Ectodermal cell (in vitro differentiated cells): ENCODE data around the gene LAMC3.

Experiments
- H3K27ac ChIP-seq: 2 replicates; pipeline ENCODE4 v1.7.0; 2013; ENCODE audit warnings: mild to moderate bottlenecking, low read depth, low read length; ENCODE audit not compliant: insufficient read depth, poor library complexity, severe bottlenecking
- H3K27me3 ChIP-seq: 2 replicates; pipeline ENCODE4 v1.7.0; 2013; ENCODE audit warnings: mild to moderate bottlenecking, low read length; ENCODE audit not compliant: insufficient read depth, control insufficient read depth, poor library complexity, severe bottlenecking
- H3K36me3 ChIP-seq: one replicate; pipeline ENCODE4 v1.7.0; 2013; ENCODE audit warnings: low read length; ENCODE audit not compliant: control insufficient read depth, insufficient read depth
- H3K4me1 ChIP-seq: one replicate; pipeline ENCODE4 v1.7.0; 2013; ENCODE audit warnings: low read length; ENCODE audit not compliant: control insufficient read depth, insufficient read depth
- H3K4me3 ChIP-seq: 2 replicates; pipeline ENCODE4 v1.7.0; 2013; ENCODE audit warnings: low read depth, low read length, control low read depth; ENCODE audit not compliant: insufficient read depth
- H3K9me3 ChIP-seq: 2 replicates; pipeline ENCODE4 v1.7.0; 2013; ENCODE audit warnings: mild to moderate bottlenecking, low read length, moderate library complexity; ENCODE audit not compliant: control insufficient read depth
- WGBS, 2 experiments: methylation state at CpG; one replicate each; pipeline ENCODE4 v1.1.7; 2013; ENCODE audit warnings: missing lambda C conversion rate in 2 of 2; 5-methylcytosine and 5-hydroxymethylcytosine counted together

Gene LAMC3

GRCh38 chr9:130970855-130971254 is 38.1 kb upstream of the LAMC3 start:
- Histone ChIP-seq H3K36me3 (no peaks in the 10 kb centered on the region), H3K27ac (no peak overlapping the region), H3K4me3 (no peak overlapping the region), H3K4me1 (peaks cover 11% of the 10 kb centered on the region), H3K9me3 (no peaks in the 10 kb centered on the region), H3K27me3 (no peaks in the 10 kb centered on the region)
- 86% methylated on average over 3 of the region's 3 CpGs for WGBS, 2 experiments

- Histone ChIP-seq H3K4me3 (no peak overlapping the region), H3K27ac (no peak overlapping the region), H3K4me1 (peaks cover 11% of the 10 kb centered on the region), H3K9me3 (no peaks in the 10 kb centered on the region), H3K27me3 (no peaks in the 10 kb centered on the region), H3K36me3 (no peaks in the 10 kb centered on the region)
- WGBS, 2 experiments = 74 to 77% methylated on average over 12 of the region's 12 CpGs
These were observed 37.6 kb upstream of the LAMC3 start for GRCh38 chr9:130971294-130971849.

- Histone ChIP-seq H3K27me3 (no peaks in the 10 kb centered on the region), H3K4me1 (peaks cover 11% of the 10 kb centered on the region), H3K36me3 (no peaks in the 10 kb centered on the region), H3K4me3 (no peak overlapping the region), H3K27ac (no peak overlapping the region), H3K9me3 (no peaks in the 10 kb centered on the region)
- 76 to 93% methylated on average over 5 to 6 of the region's 6 CpGs for WGBS, 2 experiments
These were observed 36.6 kb upstream of the LAMC3 start for GRCh38 chr9:130972277-130972956.

GRCh38 chr9:130972957-130973685 is 35.9 kb upstream of the LAMC3 start:
- Histone ChIP-seq H3K36me3 (no peaks in the 10 kb centered on the region), H3K9me3 (no peaks in the 10 kb centered on the region), H3K27me3 (no peaks in the 10 kb centered on the region), H3K4me1 (peaks cover 11% of the 10 kb centered on the region), H3K27ac (no peak overlapping the region), H3K4me3 (no peak overlapping the region)
- whole genome bisulfite sequencing, 2 experiments = 89 to 90% methylated on average over 19 of the region's 19 CpGs

- Histone ChIP-seq H3K36me3 (no peaks in the 10 kb centered on the region), H3K4me1 (peaks cover 11% of the 10 kb centered on the region), H3K27ac (no peak overlapping the region), H3K27me3 (no peaks in the 10 kb centered on the region), H3K9me3 (no peaks in the 10 kb centered on the region), H3K4me3 (no peak overlapping the region)
- WGBS, 2 experiments = 82% methylated on average over 21 of the region's 21 CpGs
These were observed 35.2 kb upstream of the LAMC3 start for GRCh38 chr9:130973686-130974281.

- Histone ChIP-seq H3K9me3 (no peaks in the 10 kb centered on the region), H3K27me3 (no peaks in the 10 kb centered on the region), H3K36me3 (no peaks in the 10 kb centered on the region), H3K4me3 (no peak overlapping the region), H3K27ac (no peak overlapping the region), H3K4me1 (peaks cover 11% of the 10 kb centered on the region)
- WGBS, 2 experiments = 93 to 96% methylated on average over 5 of the region's 5 CpGs
These were observed 34.3 kb upstream of the LAMC3 start for GRCh38 chr9:130974697-130975096.

- peaks cover 11% of the 10 kb centered on the region for H3K4me1 ChIP-seq
- H3K9me3 ChIP-seq = no peaks in the 10 kb centered on the region
- no peaks in the 10 kb centered on the region for H3K36me3 ChIP-seq
- H3K27ac ChIP-seq = no peak overlapping the region
- no peaks in the 10 kb centered on the region for H3K27me3 ChIP-seq
- H3K4me3 ChIP-seq = no peak overlapping the region
- WGBS, 2 experiments = 93% methylated on average over 5 of the region's 5 CpGs
These were observed 33.8 kb upstream of the LAMC3 start for GRCh38 chr9:130975156-130975555.

- H3K9me3 ChIP-seq = no peaks in the 10 kb centered on the region
- H3K36me3 ChIP-seq = no peaks in the 10 kb centered on the region
- no peak overlapping the region for H3K4me3 ChIP-seq
- peaks cover 9% of the 10 kb centered on the region for H3K4me1 ChIP-seq
- WGBS, 2 experiments = 92 to 93% methylated on average over 13 of the region's 13 CpGs
- H3K27me3 ChIP-seq = no peaks in the 10 kb centered on the region
- H3K27ac ChIP-seq = no peak overlapping the region
These were observed 32.8 kb upstream of the LAMC3 start for GRCh38 chr9:130975932-130976841.

GRCh38 chr9:130977811-130978221 is 31.2 kb upstream of the LAMC3 start:
- Histone ChIP-seq H3K9me3 (no peaks in the 10 kb centered on the region), H3K36me3 (no peaks in the 10 kb centered on the region), H3K4me1 (peaks cover 10% of the 10 kb centered on the region), H3K4me3 (no peak overlapping the region), H3K27me3 (no peaks in the 10 kb centered on the region), H3K27ac (no peak overlapping the region)
- 89% methylated on average over 16 of the region's 16 CpGs for WGBS, 2 experiments
